DMS114 treated with DMSO at 0.1 percent for 48 hours (cell line): ENCODE measurements around the gene SERINC1.

Experiments
- DNase-seq: peaks from one replicate; lab custom pipeline; 2025; ENCODE audit not compliant: unreplicated experiment; lab: John Stamatoyannopoulos, UW

The SERINC1 gene

GRCh38 chr6:122438975-122439374, 32.6 kb downstream of the SERINC1 start:
- peak; percentile 3 for DNase-seq

- DNase-seq = no peak
Measured at GRCh38 chr6:122432816-122433215, 38.8 kb downstream of the SERINC1 start.

DNA sequence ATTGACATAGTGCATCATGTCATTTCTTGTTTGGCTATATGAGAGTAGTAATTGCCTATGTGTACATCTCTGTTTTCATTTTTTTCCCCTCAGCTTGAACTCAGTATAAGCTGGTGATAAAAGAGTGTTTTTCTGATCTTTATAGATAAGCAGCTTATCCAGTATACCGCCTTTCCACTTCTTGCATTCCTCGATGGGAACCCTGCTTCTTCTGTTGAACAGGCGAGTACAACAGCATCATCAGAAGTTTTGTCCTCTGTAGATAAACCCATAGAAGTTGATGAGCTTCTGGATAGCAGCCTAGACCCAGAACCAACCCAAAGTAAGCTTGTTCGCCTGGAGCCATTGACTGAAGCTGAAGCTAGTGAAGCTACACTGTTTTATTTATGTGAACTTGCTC, 39.8 kb downstream of the SERINC1 start:
- DNase-seq = no peak

DNA sequence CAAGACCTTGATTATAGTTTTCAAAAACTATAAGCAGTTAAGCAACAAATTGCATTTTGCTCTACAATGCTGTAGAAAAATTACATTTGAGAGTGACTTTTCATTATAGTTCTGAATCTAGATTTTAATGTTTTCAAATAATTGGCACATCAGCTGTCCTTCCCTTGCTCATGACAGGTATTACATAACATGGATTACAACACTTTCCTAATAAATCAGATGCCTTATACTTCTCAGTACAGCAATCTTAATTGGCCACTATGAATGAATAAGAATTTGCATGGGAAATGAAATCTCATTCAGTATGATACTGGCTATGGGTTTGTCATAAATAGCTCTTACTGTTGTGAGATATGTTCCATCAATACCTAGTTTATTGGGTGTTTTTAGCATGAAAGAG, 42.3 kb downstream of the SERINC1 start:
- no peak for DNase-seq

DNA sequence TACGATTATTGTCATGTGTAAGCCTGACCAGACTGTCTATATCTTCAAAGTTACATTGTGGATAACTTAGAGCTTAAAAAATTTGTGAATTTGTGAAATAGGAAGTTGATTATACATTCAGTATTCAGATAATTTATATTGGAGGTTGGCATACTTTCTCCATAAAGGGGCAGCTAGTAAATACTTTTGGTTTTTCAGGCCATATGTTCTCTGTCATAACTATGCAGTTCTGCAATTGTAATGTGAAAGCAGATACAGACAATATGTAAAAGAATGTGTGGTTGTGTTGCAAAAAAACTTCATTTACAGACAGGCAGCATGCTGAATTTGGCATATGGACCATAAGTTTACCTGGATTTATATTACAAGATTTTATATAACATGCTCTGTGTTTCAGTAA, 42.8 kb downstream of the SERINC1 start:
- DNase-seq = no peak

GRCh38 chr6:122426597-122426996, 45.0 kb downstream of the SERINC1 start:
- no peak for DNase-seq

DNA sequence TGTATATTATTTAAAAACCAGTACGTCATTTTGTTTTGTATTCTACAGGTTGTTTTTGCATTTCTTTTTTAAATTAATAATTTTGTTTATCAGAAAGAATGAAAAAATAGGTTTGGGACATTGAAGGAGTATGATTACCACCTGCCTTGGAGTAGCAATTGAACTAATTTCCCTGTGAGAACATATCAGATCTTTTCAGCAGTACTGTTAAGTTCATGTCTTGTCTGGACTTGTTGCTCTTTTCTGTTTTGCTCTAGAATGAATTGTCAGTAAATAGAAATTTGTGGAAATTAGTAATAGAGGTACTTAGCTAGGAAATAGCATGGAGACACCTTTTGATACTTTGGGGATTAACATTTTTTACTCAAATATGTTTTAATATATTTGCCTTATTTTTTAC, 47.9 kb downstream of the SERINC1 start:
- no peak for DNase-seq

DNA sequence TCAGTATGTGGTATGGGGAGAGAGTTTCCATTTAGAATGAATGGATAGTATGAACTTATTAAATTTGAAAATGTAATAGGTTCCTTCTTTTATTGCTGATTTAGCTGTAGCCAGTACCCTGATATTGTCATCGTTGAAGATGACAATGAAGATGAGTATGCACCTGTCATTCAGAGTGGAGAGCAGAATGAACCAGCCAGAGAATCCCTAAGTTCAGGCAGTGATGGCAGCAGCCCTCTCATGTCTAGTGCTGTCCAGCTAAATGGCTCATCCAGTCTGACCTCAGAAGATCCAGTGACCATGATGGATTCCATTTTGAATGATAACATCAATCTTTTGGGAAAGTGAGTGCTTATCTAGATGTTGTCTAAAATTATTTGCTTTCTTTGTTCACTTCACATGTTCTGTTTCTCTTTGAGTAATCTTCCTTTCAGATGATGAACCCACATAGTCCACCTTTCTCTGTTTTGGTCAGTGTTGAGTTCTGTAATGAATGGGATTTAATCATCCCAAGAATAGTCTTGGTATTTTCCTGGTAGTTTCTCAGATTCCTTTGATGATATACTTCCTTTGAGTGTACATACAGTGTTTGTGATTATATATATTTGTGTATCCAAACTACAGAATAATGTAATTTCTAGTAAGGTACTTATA, 48.9 kb downstream of the SERINC1 start:
- no peak for DNase-seq

GRCh38 chr6:122422003-122422402, 49.6 kb downstream of the SERINC1 start:
- no peak for DNase-seq

GRCh38 chr6:122416825-122417224, 54.8 kb downstream of the SERINC1 start:
- DNase-seq = no peak

GRCh38 chr6:122412001-122412400, 59.6 kb downstream of the SERINC1 start:
- DNase-seq = no peak

GRCh38 chr6:122408702-122409458, 62.7 kb downstream of the SERINC1 start:
- no peak for DNase-seq

DNA sequence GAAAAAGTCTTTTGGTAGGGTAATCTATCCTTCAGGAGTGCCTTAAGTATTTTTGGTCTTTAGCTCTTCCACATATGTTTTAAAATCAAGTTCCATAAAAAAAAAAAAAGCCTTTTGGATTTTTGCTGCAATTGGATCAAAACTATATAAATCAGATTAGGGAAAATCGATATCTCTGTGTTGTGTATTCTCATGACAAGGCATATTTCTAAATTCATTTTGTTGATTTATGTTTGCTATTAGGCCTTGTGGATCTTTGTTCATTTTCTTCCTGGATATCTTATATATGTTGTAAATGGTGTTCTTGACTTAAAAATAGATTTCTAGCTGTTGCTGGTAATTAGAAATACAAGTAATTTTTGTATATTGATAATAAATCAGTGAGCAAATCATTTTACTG, 63.4 kb downstream of the SERINC1 start:
- no peak for DNase-seq

DNA sequence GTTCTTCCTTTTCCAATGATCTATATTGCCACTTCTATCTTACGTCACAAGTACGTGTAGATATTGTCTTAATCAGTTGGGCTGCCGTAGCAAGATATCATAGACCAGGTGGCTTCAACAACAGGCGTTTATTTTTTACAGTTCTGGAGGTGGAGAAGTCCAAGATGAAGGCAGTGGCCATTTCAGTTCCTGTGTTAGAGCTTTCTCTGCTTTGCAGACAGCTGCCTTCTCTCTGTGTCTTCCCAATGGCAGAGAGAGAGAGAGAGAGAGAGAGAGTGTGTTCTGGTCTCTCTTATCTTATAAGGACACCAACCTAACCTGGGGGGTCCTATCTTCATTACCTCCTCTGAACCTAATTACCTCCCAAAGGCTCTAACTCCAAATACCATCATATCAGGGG, 63.9 kb downstream of the SERINC1 start:
- DNase-seq = no peak

DNA sequence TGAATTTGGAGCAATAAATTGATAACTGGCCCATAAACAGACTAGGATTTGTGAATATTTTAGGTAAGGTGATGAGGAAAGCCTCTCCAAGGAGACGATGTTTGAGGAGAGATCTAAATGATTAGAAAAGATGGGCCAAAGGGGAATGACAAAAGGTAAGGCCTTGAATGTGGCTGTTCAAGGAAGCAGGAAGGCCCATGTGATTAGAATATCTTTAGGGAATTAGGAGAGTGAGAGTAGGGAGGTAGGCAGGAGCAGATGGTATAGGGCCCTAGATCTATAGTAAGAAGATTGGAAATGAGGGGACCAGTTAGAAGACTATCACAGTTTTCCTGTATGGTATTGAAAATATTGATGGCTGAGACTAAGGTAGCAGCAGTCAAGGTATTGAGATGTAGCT, 65.4 kb downstream of the SERINC1 start:
- DNase-seq = no peak

- peak; percentile 8 for DNase-seq
Measured at GRCh38 chr6:122405417-122405816, 66.2 kb downstream of the SERINC1 start.

DNA sequence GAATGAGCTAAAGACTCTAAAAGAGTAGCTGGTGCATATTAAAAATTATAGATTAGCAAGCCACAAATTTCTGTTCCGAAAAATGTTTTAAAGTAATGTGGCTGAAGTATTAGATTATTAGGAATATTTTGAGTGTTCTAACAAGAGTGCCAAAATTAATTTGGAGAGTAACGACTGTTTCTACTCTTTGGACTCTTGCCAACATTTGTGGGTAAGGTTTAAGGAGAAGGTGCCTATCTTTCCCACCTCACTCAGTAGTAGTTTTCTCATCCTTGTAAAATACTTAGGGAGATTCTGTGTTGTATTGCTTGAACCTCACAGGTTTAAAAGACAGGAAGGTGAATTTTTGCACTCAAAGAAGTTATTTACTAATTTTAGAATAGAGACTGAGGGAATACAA, 67.2 kb downstream of the SERINC1 start:
- no peak for DNase-seq

DNA sequence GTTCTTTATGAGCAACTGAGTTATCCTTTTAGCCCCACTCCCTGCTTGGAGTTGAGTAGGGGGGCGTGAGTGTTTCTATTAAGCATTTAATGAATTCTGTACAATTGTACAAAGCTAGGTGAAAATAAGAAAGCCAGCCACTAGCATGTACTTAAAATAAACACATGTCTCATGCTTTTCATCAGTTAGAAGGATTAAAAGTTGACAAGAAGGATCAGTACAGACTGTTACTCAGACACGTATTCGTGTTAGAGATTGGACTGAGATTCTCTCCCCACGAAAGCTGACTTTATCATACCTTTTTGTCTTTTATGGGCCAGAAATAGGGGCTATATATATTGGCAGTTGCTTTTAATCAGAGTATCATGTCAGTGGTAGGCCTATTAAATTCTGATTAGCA, 70.5 kb downstream of the SERINC1 start:
- DNase-seq = no peak

DNA sequence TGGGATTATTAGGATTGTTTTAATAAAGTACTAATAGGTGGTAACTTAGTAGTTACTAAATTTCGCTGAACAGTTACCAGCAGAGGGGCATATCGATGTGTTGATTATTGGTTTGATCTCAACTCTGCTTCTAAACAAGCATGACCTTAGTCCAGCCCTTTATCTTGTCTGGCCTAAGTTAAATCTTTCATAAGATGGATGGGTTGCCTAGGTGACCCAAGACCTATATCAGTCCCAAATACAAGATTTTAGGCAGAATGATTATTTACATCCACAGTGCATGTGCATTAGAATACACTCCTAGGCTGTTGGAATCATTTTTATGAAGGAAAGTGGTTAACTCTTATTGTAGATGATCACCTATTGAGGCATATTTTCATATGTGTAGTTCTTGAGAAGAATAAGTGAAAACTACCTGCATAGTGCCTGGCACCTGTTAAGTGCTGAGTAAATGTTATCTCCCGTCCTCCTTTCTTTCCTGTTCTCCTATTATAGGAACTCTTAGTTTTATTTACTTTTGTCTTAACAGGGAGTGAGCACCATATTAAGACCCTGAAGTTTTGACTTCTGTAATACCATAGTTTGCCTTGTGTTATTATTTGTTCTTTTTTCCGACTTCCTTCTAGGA, 71.0 kb downstream of the SERINC1 start:
- DNase-seq = peak; percentile 24

- no peak for DNase-seq
Measured at GRCh38 chr6:122400121-122400450, 71.5 kb downstream of the SERINC1 start.

DNA sequence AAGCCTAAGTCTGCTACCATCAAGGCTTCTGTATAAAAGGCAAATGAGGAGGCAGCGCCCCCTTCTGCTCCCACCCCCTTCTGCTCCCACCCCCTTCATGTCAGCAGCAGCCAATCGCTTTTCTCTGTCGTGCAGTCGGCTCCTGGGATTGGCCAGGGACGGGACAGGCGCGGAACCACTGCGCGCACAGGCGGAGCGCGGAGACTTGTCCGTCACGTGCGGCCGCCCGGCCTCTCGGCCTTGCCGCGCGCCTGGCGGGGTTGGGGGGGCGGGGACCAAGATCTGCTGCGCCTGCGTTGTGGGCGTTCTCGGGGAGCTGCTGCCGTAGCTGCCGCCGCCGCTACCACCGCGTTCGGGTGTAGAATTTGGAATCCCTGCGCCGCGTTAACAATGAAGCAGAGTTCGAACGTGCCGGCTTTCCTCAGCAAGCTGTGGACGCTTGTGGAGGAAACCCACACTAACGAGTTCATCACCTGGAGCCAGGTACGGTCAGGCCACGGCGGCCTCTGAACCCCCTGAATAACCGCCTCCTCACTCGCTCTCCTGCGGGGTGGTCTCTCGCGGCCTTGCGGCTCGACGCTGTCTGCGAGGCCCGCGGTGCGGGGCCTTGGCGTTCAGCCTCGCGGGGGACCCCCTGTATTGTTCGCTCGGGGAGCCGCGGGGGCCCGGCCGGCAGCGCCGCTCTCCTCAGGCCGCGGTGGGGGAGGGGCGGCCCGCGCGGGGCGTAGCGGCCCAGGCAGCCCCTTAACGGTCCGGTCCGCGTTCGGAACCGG, 72.1 kb downstream of the SERINC1 start, which contains the start of gene HSF2:
Gene HSF2 (plus strand): TSS at position 305 of the 773 bp plus-strand sequence. CDS start 86 bp downstream, at position 391.
- peak; percentile 89 for DNase-seq

- DNase-seq = no peak
Measured at GRCh38 chr6:122399055-122399347, 72.6 kb downstream of the SERINC1 start.
